GM21737 (cell line): ENCODE results near the gene EP300.
"Not testable (repeated sequence)": the region's sequence is repeated elsewhere in the genome, so short reads cannot be mapped to it uniquely, and the experiment has no call there.

Experiments
- ATAC-seq: cut with Tn5 transposase; IDR thresholded peaks from one replicate; pipeline ENCODE4 v1.9.1; 2021; ENCODE audit warnings: mild to moderate bottlenecking, moderate library complexity; ENCODE audit not compliant: unreplicated experiment

EP300 gene

DNA sequence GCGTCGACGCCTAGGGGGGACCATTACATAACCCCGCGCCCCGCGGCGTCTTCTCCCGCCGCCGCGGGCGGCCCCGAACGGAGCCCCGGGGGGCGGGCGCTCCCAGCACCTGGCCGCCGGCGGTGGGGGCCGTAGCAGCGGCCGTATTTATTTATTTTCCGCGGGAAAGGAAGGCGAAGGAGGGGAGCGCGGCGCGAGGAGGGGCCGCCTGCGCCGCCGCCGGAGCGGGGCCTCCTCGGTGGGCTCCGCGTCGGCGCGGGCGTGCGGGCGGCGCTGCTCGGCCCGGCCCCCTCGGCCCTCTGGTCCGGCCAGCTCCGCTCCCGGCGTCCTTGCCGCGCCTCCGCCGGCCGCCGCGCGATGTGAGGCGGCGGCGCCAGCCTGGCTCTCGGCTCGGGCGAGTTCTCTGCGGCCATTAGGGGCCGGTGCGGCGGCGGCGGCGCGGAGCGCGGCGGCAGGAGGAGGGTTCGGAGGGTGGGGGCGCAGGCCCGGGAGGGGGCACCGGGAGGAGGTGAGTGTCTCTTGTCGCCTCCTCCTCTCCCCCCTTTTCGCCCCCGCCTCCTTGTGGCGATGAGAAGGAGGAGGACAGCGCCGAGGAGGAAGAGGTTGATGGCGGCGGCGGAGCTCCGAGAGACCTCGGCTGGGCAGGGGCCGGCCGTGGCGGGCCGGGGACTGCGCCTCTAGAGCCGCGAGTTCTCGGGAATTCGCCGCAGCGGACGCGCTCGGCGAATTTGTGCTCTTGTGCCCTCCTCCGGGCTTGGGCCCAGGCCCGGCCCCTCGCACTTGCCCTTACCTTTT lies at the start of gene EP300:
EP300 (plus strand) TSS at position 570 of the 795 bp plus-strand sequence. CDS start 413 bp downstream, outside the sequence.
- peak; percentile 41 for ATAC-seq

DNA sequence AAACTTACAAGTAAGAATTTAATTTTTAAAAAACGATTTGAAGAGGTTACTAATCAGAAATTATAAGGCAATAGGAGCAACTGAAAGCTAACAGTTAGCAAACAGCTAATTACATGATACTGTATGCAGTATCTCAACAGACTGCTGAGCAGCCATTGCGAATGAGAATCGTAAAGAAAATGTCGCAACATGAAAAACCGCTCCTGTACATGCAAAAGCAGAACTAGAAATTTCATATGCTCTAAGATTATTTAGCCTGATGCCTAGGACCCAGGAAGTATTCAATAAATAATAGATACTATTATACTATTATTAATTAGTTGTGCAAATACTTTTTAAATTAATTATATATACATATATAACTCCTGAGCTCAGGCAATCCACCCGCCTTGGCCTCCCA lies 48.7 kb upstream of the EP300 start:
- ATAC-seq, result no peak

DNA sequence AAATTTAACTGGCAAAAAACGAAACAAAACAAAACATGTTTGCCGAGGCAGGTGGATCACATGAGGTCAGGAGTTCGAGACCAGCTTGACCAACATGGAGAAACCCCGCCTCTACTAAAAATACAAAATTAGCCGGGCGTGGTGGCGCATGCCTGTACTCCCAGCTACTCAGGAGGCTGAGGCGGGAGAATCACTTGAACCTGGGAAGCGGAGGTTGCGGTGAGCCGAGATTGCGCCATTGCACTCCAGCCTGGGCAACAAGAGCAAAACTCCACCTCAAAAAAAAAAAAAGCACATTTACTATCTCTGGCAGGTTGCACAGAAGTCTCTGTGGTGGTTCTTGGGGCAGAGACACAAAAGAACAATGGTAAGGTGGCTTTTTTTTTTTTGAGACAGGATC lies 46.8 kb upstream of the EP300 start:
- ATAC-seq, result not testable (repeated sequence)

DNA sequence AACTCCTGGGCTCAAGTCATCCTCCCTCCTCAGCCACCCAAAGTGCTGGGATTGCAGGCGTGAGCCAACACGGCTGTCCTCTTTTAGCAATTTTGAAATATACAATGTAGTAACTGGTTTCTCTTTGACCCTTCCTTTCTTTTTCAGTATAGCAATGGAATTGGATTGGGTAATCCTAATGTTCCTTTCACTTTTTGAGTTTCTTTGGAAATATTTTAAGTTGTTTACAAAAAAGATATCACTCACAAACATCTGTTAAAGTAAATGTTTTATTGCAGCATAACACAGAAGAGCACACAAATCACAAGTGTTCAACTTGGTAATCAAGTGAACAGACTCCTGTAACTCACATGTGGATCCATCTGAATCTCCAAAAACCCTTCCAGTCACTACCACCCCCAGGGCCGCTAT lies 44.6 kb upstream of the EP300 start:
- ATAC-seq, result no peak

DNA sequence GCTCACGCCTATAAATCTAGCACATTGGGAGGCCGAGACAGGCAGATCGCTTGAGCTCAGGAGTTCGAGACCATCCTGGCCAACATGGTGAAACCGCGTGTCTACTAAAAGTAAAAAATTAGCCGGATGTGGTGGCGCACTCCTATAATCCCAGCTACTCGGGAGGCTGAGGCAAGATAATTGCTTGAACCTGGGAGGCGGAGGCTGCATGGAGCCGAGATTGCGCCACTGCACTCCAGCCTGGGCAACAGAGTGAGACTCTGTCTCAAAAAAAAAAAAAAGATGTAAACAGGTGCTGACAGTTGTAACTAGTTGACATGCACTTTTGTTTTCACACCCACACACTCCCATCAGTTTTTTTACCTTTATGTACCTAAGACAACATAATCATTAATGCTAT lies 44.0 kb upstream of the EP300 start:
- ATAC-seq, result not testable (repeated sequence)

DNA sequence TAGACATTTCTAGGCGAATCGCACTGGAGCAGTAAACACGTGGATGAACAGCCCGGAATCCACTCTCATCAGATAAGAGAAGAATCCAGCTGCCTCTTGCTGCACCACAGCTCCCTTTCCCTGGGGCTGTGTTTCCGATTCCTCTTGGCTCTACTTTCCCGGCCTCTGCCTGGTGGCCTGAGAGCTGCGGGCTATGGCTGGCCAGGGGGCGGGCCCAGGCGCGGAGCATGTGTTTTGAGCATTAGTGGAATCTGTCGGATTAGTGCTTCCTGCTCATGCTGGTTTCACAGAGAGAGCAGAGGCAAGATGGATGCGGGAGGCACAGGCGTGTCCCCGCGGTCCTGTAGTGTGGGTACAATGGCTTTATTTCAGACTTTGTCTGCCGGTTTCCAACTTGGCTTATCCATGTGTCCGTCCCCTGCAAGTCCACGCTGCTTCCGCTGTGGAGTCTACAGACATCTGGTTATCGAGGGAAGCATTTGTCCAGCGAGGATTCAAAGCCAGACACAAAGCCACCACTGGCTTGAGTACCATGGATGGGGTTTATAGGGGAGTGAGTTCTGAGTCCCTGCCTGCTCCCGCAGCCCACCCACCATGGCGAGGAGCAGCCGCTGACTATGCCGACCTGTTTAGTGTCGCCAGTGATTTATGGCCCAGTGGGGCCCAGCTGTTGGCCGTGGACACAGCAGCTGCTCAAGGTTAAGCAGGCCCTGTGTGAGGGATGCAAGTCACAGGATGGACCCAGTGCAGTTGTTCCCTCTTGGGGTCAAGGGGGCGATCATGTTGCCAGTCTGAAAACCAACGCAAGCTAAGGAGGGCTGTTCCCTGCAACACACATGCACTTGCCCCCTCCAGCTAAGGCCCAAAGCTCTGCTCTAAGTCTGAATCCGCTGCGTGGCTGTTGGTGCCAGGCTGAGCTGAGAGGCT lies 43.3 kb upstream of the EP300 start:
- ATAC-seq, result no peak

DNA sequence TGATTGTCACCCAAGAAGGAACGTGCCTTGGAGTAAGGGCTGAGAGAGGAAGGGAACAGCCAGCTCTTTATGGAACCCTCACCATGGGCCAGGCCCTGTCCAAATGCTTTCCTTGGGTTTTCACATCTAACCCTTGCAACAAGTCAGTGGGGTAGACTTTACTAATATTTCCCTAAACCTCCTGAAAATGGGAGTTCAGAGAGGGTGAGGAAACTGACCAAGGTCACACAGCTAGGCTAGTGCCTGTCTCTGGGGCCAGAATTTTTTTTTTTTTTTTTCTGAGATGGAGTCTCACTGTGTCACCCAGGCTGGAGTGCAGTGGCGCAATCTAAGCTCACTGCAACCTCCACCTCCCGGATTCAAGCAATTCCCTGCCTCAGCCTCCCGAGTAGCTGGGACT lies 42.6 kb upstream of the EP300 start:
- not testable (repeated sequence) for ATAC-seq

DNA sequence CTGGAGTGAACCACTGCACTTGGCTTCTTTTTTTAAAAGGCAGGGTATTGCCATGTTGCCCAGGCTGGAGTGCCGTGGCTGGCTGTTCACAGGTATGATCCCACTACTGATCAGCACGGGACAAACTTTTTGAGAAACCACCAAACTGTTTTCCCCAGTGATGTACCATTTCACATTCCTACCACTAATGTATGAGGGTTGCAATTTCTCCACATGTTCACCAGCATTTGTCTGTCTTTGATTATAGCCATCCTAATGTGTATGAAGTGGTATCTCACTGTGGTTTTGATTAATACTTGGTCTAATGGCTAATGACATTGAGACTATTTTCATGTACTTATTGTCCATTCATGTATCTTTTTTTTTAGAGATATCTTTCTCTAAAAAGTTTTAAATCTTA lies 41.5 kb upstream of the EP300 start:
- ATAC-seq, result no peak

DNA sequence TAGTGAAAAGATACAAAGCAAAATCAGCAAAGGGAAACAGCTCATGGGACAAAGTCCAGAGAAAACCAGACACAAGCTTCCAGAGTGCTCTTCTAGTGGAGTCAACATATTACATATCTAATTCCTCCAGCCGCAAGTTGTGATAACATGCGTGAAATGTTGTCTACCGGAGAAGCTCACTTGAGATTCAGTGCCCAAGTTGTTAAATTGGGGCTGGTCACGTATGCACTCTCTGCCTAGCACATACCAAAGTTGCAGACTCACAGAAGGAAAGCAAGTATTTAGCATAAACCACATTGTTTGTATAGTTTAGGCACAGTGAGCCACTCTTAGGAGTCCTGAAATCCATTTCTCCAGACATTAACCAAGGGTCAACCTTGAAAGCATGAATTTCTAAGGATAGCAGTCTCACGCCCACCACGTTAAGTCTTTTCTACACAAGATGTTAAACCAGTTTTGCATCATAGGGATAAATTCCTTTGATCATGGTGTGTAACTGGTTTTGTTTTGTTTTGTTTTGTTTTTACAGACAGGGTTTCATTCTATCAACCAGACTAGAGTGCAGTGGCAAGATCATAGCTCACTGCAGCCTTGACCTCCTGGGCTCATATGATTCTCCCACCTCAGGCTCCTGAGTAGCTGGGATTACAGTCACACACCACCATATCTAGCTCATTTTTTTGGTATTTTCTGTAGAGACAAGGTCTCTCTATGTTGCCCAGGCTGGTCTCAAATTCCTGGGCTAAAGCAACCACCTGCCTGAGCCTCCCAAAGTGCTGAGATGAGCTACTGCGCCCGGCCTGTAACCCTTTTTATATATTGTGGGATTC lies 39.5 kb upstream of the EP300 start:
- ATAC-seq, result no peak

DNA sequence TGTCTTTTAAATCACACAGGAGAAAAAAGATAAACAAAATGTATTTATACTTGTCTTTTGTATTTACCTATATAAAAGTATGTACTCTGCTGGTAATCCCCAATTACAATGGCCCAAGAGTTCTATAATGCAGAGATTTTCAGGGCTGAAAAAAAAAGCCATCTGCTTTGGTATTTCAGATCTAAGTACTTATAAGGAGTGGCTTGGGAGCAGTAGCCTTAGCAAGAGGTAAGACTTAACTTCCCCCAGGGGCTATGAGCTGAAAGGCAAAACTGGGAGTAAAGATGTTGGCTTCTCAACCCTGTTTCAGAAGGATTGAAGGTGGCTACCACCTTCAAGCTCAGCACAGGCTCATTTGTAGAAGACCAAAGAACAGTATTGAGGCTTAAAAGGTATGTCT lies 35.3 kb upstream of the EP300 start:
- no peak for ATAC-seq

DNA sequence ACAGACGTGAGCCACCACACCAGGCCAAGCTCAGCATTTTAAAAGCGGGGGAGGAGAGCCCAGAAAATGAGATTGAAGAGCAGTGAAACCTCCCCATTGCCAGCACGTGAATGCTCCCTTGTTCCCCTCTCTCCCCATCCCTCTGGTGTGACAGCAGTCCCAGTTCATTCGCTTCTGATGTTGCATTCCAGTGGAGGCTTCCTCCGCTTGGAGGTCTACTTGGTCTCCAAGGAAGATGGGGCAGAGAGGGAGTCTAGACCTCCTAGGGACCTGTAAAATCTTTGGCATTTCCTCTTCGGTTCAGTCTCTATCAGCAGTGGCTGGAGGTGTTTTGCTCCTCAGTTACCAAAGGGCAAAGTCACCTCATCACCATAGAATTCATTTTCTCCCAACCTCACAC lies 30.2 kb upstream of the EP300 start:
- ATAC-seq, result no peak

DNA sequence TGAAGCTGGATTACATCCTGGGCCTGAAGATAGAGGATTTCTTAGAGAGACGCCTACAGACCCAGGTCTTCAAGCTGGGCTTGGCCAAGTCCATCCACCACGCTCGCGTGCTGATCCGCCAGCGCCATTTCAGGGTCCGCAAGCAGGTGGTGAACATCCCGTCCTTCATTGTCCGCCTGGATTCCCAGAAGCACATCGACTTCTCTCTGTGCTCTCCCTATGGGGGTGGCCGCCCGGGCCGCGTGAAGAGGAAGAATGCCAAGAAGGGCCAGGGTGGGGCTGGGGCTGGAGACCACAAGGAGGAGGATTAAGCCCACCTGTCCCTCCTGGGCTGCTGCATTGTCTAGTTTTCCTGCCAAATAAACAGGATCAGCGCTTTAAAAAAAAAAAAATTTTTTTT lies 28.1 kb upstream of the EP300 start:
- not testable (repeated sequence) for ATAC-seq

DNA sequence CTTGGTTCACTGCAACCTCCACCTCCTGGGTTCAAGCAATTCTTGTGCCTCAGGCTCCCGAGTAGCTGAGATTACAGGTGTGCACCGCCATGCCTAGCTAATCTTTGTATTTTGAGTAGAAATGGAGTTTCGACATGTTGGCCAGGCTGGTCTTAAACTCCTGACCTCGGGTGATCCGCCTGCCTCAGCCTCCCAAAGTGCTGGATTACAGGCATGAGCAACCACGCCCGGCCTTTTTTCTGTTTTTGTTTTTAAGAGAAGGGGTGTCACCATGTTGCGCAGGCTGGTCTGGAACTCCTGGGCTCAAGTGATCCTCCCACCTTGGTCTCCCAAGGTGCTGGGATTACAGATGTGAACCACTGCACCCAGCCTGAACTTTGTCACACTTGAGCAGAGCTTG lies 26.1 kb upstream of the EP300 start:
- not testable (repeated sequence) for ATAC-seq

DNA sequence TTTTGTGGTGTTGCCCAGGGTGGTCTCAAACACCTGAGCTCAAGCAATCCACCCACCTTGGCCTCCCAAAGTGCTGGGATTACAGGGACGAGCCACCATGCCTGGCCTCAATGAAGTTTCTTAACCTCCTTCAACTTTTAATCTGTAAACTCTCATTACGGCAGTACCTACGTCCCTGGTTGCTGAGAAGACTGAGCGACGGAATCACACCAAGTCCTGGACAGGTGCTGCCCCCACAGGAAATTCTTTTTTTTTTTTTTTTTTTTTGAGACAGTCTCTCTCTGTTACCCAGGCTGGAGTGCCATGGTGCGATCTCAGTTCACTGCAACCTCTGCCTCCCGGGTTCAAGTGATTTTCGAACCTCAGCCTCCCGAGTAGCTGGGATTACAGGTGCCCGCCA lies 24.4 kb upstream of the EP300 start:
- not testable (repeated sequence) for ATAC-seq

DNA sequence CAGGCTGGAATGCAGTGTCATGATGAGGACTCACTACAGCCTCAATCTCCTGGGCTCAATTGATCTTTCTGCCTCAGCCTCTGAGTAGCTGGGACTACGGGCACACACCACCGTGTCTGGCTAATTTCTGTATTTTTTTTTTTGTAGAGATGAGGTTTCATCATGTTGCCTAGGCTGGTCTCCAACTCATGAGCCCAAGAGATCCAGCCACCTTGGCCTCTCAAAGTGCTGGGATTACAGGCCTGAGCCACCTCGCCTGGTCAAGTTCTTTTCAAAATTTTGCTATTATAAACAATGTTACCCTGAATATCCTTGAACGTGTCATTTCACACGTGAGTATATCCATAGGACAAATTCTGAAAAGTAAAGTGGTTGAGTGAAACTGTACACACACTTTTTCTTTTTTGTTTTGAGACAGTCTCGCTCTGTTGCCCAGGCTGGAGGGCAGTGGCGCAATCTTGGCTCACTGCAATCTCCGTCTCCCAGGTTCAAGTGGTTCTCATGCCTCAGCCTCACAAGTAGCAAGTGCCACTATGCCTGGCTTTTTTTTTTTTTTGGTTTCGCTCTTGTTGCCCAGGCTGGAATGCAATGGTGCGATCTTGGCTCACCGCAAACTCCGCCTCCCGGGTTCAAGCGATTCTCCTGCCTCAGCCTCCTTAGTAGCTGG lies 21.6 kb upstream of the EP300 start:
- no peak for ATAC-seq

DNA sequence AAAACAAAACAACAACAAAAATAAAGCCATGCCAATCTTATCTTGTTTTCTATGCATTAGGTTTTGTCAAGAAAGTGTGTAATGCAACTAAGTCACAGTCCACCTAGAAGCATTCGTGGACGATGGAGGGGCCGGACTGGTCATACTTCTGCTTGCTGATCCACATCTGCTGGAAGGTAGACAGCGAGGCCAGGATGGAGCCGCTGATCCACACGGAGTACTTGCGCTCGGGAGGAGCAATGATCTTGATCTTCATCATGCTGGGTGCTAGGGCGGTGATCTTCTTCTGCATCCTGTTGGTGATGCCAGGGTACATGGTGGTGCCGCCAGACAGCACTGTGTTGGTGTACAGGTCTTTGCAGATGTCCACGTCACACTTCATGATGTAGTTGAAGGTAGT lies 18.3 kb upstream of the EP300 start:
- no peak for ATAC-seq

DNA sequence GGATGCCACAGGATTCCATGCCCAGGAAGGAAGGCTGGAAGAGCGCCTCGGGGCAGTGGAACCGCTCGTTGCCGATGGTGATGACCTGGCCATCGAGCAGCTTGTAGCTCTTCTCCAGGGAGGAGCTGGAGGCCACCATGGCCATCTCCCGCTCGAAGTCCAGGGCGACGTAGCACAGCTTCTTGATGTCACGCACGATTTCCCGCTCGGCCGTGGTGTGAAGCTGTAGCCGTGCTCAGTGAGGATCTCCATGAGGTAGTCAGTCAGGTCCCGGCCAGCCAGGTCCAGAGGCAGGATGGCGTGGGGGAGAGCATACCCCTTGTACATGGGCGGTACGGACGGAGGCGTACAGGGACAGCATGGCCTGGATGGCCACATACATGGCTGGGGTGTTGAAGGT lies 17.9 kb upstream of the EP300 start:
- no peak for ATAC-seq

DNA sequence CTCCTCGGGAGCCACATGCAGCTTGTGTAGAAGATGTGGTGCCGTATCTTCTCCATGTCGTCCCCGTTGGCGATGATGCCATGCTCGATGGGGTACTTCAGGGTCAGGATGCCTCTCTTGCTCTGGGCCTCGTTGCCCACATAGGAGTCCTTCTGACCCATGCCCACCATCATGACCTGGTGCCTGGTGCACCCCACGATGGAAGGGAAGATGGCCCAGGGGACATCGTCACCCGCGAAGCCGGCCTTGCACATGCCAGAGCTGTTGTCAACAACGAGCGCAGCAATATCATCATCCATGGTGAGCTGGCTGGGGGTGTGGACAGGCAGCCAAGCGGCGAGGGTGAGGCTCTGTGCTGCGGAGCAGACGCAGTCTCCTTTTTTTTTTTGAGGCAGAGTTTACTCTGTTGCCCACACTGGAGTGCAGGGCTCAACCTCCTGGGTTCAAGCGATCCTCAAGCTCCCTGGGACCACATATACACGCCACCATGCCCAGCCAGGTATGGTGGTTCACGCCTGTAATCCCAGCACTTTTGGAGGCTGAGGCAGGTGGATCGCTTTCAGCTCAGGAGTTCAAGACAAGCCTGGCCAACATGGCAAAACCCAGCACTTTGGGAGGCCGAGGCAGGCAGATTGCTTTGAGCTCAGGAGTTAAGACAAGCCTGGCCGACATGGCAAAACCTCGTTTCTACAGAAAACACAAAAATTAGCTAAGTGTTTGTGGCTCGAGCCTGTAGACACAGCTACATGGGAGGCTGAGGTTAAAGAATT lies 17.3 kb upstream of the EP300 start:
- ATAC-seq, result no peak

DNA sequence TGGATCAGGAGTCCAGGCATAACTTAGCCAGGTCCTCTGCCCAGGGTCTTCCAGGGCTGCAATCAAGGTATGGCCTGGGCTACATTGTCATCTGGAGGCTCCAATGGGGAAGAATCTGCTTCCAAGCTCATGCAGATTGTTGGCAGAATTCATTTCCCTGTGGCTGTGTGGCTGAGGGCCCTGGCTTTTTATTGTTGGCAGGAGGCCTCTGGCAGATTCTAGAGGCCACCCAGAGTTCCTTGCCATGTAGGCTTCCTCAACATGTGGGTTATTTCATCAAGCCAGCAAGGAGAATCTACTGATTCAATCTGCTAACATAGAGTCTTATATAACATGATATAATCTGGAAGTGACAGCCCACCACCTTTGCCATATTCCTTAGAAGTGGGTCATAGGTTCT lies 16.4 kb upstream of the EP300 start:
- no peak for ATAC-seq

DNA sequence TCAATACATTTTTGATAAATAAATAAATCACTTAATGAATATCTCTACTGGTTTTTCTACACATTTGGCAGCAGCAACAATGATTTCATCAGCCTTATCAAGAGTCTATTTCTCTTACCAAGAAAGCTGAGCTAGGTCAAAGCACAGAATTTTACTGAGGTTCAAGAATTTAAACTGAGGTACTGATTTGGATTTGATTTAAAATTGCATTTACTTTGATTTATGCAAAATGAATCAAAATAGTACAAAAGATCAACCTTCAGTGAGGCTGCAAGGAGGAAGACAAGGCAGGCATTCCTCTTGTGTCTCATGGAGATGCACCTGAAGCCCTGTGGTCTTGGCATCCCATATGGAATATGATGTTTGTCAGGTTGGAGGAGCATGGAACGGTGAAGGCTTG lies 15.5 kb upstream of the EP300 start:
- no peak for ATAC-seq
